B cell (primary cell): ENCODE results near the gene EXOC4. TPM values are rescaled to one million over a fixed set of nuclear protein-coding genes. Genes with fewer than 3 reads are reported as not detected.

Experiments
- ATAC-seq: fragments of 200-7000 bp; cut with Tn5 transposase; one replicate; pipeline ENCODE4 v1.10.0; 2021; ENCODE audit warnings: low read depth, mild to moderate bottlenecking, moderate number of reproducible peaks, moderate library complexity
- CTCF ChIA-PET: fragments of 350-600 bp; sonication (Branson Sonifier 250); formaldehyde crosslinking; loops from one replicate; lab custom pipeline; 2021; ENCODE audit warnings: antibody characterized with exemption, inconsistent platforms; lab: Charles Lee
- POLR2A ChIA-PET: fragments of 350-600 bp; sonication (Branson Sonifier 250); formaldehyde crosslinking; loops from one replicate; lab custom pipeline; 2021; ENCODE audit warnings: antibody characterized with exemption; lab: Charles Lee
- DNase-seq: peaks from one replicate; pipeline ENCODE4 v3.0.0; 2013
- H2AFZ ChIP-seq: 2 replicates; pipeline ENCODE4 v1.6.1; 2012; ENCODE audit warnings: mild to moderate bottlenecking, low read depth, low read length; ENCODE audit not compliant: insufficient read depth, poor library complexity, severe bottlenecking
- H3K27ac ChIP-seq, 2 donors: 1 replicate in 1 of 2; 2 replicates in 1 of 2; pipeline ENCODE4 v1.5.1; 2012 to 2013; ENCODE audit warnings: low read length in 2 of 2, mild to moderate bottlenecking in 2 of 2, moderate library complexity in 1 of 2
- H3K27me3 ChIP-seq, 4 experiments: fragments of 200-600 bp in 1 of 4; sonication (generic) in 1 of 4; replicated peaks in 1 of 4; 1 replicate in 2 of 4; 2 replicates in 2 of 4; pipeline versions ENCODE4 v1.6.1 to v1.7.0; 2013 to 2016; ENCODE audit warnings: low read length in 3 of 4, mild to moderate bottlenecking in 2 of 4, mixed read lengths in 1 of 4, moderate library complexity in 1 of 4; ENCODE audit not compliant: insufficient read depth in 4 of 4, control insufficient read depth in 3 of 4; ENCODE audit errors: control extremely low read depth in 1 of 4
- H3K36me3 ChIP-seq, 2 experiments: replicated peaks in 1 of 2; 1 replicate in 1 of 2; 2 replicates in 1 of 2; pipeline versions ENCODE4 v1.6.1 to v1.7.1; 2013; ENCODE audit warnings: low read length in 1 of 2; ENCODE audit not compliant: insufficient read depth in 2 of 2, control insufficient read depth in 1 of 2; ENCODE audit errors: control extremely low read depth in 1 of 2, extremely low read depth in 1 of 2
- H3K4me1 ChIP-seq, 2 donors: fragments of 200-600 bp in 1 of 2; sonication (generic) in 1 of 2; 1 replicate in 1 of 2; 2 replicates in 1 of 2; pipeline versions ENCODE4 v1.5.1 to v1.6.1; 2013 to 2017; ENCODE audit warnings: low read length in 2 of 2; ENCODE audit not compliant: control insufficient read depth in 2 of 2, insufficient read depth in 2 of 2
- H3K4me2 ChIP-seq: replicated peaks from 2 replicates; pipeline ENCODE3; 2012; ENCODE audit warnings: mild to moderate bottlenecking, low read depth, low read length; ENCODE audit not compliant: poor library complexity, severe bottlenecking
- H3K4me3 ChIP-seq, 5 experiments: fragments of 200-600 bp in 1 of 5; sonication (generic) in 1 of 5; 1 replicate in 3 of 5; 2 replicates in 2 of 5; pipeline versions ENCODE4 v1.5.1 to v1.7.0; 2011 to 2016; ENCODE audit warnings: low read length in 4 of 5, mild to moderate bottlenecking in 4 of 5, low read depth in 2 of 5, control low read depth in 1 of 5, moderate library complexity in 1 of 5; ENCODE audit not compliant: insufficient read depth in 1 of 5; ENCODE audit errors: control extremely low read depth in 1 of 5, extremely low read depth in 1 of 5
- H3K79me2 ChIP-seq: fragments of 200-600 bp; sonication (generic); one replicate; pipeline ENCODE4 v1.6.0; 2016; ENCODE audit warnings: low read length; ENCODE audit not compliant: control insufficient read depth, insufficient read depth
- H3K9ac ChIP-seq: fragments of 200-600 bp; sonication (generic); 2 replicates; pipeline ENCODE4 v1.6.1; 2017; ENCODE audit warnings: mild to moderate bottlenecking, low read length, moderate library complexity
- H3K9me3 ChIP-seq, 3 donors: one replicate each; pipeline versions ENCODE4 v1.6.1 to v1.7.1; 2013; ENCODE audit warnings: low read length in 2 of 3; ENCODE audit not compliant: control insufficient read depth in 2 of 3, insufficient read depth in 1 of 3; ENCODE audit errors: control extremely low read depth in 1 of 3
- H4K20me1 ChIP-seq: 2 replicates; pipeline ENCODE4 v1.6.0; 2012; ENCODE audit warnings: mild to moderate bottlenecking, low read length; ENCODE audit not compliant: insufficient read depth, control insufficient read depth, poor library complexity, severe bottlenecking
- H3K27ac Mint-ChIP-seq: one replicate; pipeline ENCODE4 v1.8.0; 2021; ENCODE audit warnings: mixed read lengths
- H3K27me3 Mint-ChIP-seq: one replicate; pipeline ENCODE4 v1.8.0; 2021; ENCODE audit warnings: mixed read lengths
- H3K4me1 Mint-ChIP-seq: one replicate; pipeline ENCODE4 v1.8.0; 2021; ENCODE audit warnings: mixed read lengths
- H3K4me3 Mint-ChIP-seq: one replicate; pipeline ENCODE4 v1.8.0; 2021; ENCODE audit warnings: mixed read lengths
- H3K9me3 Mint-ChIP-seq: one replicate; pipeline ENCODE4 v1.8.0; 2022; ENCODE audit warnings: mixed read lengths; ENCODE audit not compliant: insufficient read depth
- EZH2 ChIP-seq: IDR thresholded peaks from 2 replicates; pipeline ENCODE4 v1.6.1; 2012; ENCODE audit warnings: borderline replicate concordance, low read depth, mild to moderate bottlenecking, moderate library complexity, low read length; ENCODE audit not compliant: insufficient read depth, poor library complexity, severe bottlenecking
- WGBS: methylation state at CpG from one replicate; pipeline ENCODE4 v1.1.5; 2013; ENCODE audit warnings: missing lambda C conversion rate; ENCODE audit not compliant: insufficient coverage; 5-methylcytosine and 5-hydroxymethylcytosine counted together
- intact Hi-C: fragments of 100-400 bp; cut with micrococcal nuclease; formaldehyde crosslinking; loops from one replicate; pipeline ENCODE4 v1.10.0; 2022
- polyA plus RNA-seq: library from polyadenylated mRNA; depleted of rRNA; stranded (reverse); fragments of >200 nt; gene quantifications from 2 replicates; pipeline ENCODE4 v1.2.3, GENCODE V29; 2012
- total RNA-seq, 2 donors: library from RNA; stranded (reverse); fragments of 120-200 nt in 1 of 2; gene quantifications; 1 replicate in 1 of 2; 2 replicates in 1 of 2; pipeline versions ENCODE4 v1.2.3 to v1.2.4, GENCODE V29; 2013 to 2022
- TF ChIP-seq, protein P1 (sequence below): fragments of 200-600 bp; IDR thresholded peaks from one replicate; pipeline ENCODE4 v1.8.0; 2022; ENCODE audit warnings: antibody characterized with exemption, mild to moderate bottlenecking

EXOC4 gene
- total and polyA plus RNA-seq, 2 donors (not counting 1 experiment from before 2014, with no cell fraction given) = 16.7 to 135 TPM

DNA sequence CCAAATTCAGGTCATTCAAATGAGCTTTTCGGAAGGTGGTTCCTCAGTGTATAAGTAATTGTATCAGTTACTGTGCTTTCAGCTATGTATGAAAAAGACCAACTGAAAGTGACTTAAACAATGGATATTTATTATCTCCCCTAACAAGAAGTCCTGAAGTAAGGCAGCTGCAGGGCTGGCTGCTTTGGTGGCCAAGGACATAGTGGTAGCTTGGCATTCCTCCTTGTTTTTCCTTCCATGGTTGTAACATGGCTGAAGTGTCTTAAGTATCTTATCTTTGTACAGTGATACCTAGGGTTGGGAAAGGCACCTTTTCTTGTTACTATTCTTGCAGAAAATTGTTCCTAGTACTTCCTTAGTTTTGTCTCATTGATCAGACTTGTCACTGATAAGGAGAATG, 21.4 kb downstream of the EXOC4 start:
- Histone ChIP-seq H3K4me2 (no peak overlapping the region), H4K20me1 (no peaks in the 10 kb centered on the region), H3K27ac (no peak overlapping the region), H3K79me2 (peaks cover 7% of the 10 kb centered on the region), H2AFZ (no peak overlapping the region), H3K9me3 (no peaks in the 10 kb centered on the region), H3K36me3 (peaks cover 0 to 29% of the 10 kb centered on the region in 2 experiments), H3K27me3 (no peaks in the 10 kb centered on the region), H3K4me3 (no peak overlapping the region), H3K4me1 (no peaks in the 10 kb centered on the region), H3K9ac (no peak overlapping the region)
- intact Hi-C loops = no loop called here
- Mint-ChIP-seq H3K27ac (no peak overlapping the region), H3K4me3 (no peak overlapping the region), H3K9me3 (peaks cover 2% of the 10 kb centered on the region), H3K4me1 (no peaks in the 10 kb centered on the region), H3K27me3 (no peaks in the 10 kb centered on the region)
- POLR2A ChIA-PET = no interaction called here
- WGBS = no CpG with 5 or more reads among the region's 1 CpG
- CTCF ChIA-PET = no interaction called here
- DNase-seq = no peak
- TF ChIP-seq, protein P1, sequence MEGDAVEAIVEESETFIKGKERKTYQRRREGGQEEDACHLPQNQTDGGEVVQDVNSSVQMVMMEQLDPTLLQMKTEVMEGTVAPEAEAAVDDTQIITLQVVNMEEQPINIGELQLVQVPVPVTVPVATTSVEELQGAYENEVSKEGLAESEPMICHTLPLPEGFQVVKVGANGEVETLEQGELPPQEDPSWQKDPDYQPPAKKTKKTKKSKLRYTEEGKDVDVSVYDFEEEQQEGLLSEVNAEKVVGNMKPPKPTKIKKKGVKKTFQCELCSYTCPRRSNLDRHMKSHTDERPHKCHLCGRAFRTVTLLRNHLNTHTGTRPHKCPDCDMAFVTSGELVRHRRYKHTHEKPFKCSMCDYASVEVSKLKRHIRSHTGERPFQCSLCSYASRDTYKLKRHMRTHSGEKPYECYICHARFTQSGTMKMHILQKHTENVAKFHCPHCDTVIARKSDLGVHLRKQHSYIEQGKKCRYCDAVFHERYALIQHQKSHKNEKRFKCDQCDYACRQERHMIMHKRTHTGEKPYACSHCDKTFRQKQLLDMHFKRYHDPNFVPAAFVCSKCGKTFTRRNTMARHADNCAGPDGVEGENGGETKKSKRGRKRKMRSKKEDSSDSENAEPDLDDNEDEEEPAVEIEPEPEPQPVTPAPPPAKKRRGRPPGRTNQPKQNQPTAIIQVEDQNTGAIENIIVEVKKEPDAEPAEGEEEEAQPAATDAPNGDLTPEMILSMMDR = no peak
- ATAC-seq = no peak

DNA sequence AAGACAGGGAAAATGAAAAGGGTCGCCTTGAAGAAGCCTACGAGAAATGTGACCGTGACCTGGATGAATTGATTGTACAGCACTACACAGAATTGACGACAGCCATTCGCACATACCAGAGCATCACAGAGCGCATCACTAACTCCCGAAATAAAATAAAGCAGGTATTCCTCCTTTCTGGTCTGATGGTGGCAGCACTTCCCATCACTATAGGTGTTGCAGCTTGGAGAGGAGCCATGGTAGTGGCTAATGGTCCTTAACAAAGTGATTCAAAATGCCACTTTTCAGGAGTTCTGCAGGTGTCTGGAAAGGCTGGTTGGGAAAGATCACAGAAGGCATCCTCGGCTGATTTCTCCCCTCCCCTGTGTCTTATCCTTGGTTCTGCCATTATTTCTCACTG, 22.1 kb downstream of the EXOC4 start:
- Mint-ChIP-seq H3K27me3 (no peaks in the 10 kb centered on the region), H3K27ac (no peak overlapping the region), H3K4me1 (no peaks in the 10 kb centered on the region), H3K4me3 (no peak overlapping the region), H3K9me3 (peaks cover 2% of the 10 kb centered on the region)
- no peak overlapping the region for H2AFZ ChIP-seq
- CTCF ChIA-PET = no interaction called here
- no peaks in the 10 kb centered on the region for H3K27me3 ChIP-seq
- WGBS = 100% methylated on average over 6 of the region's 8 CpGs
- intact Hi-C loops = no loop called here
- H3K4me3 ChIP-seq = no peak overlapping the region
- no peaks in the 10 kb centered on the region for H3K4me1 ChIP-seq
- H3K27ac ChIP-seq = no peak overlapping the region
- ATAC-seq (no peak), DNase-seq (no peak)
- peaks cover 0 to 29% of the 10 kb centered on the region in 2 experiments for H3K36me3 ChIP-seq
- POLR2A ChIA-PET = no interaction called here
- H3K9ac ChIP-seq = no peak overlapping the region
- no peaks in the 10 kb centered on the region for H4K20me1 ChIP-seq
- no peaks in the 10 kb centered on the region for H3K9me3 ChIP-seq
- no peak overlapping the region for H3K4me2 ChIP-seq
- peaks cover 7% of the 10 kb centered on the region for H3K79me2 ChIP-seq
- TF ChIP-seq EZH2 = no peak
- TF ChIP-seq, protein P1 = no peak
